ENCODE results near the gene AFAP1L1. TPM values are rescaled to one million over a fixed set of nuclear protein-coding genes. Genes with fewer than 3 reads are reported as not detected.

Gene AFAP1L1
- total RNA-seq, 3 donors from 2014 or later: 0.08 to 0.21 TPM; not detected in 1

Other genes with a start within 250 kb of the AFAP1L1 start
- not detected for gene SH3TC2, start 208.8 kb upstream of the AFAP1L1 start, total RNA-seq
- under 1 TPM; 0.10 to 0.24 (median 0.24) TPM for gene ABLIM3, start 130.4 kb upstream of the AFAP1L1 start, total RNA-seq
- gene GRPEL2, start 73.6 kb downstream of the AFAP1L1 start, total RNA-seq: 10 to 100 TPM; 45.8 to 52.1 (median 50.6) TPM
- 10 to 100 TPM in 1 of 3 donors, 1 to 10 TPM in 2; 8.8 to 13.4 (median 8.8) TPM for gene PCYOX1L, start 86.2 kb downstream of the AFAP1L1 start, total RNA-seq
- not detected for gene IL17B, start 107.4 kb downstream of the AFAP1L1 start, total RNA-seq